COLO668 (cell line): Measurements from ENCODE around the gene MAP3K4.

Experiments
- DNase-seq: peaks from one replicate; lab custom pipeline; 2025; ENCODE audit not compliant: unreplicated experiment; lab: John Stamatoyannopoulos, UW

MAP3K4 gene

GRCh38 chr6:160991406-160992060, at the start of gene MAP3K4:
TSS of gene MAP3K4 (plus strand) at chr6:160991769. CDS start at chr6:160991932, 163 bp downstream.
- peak; percentile 83 for DNase-seq

GRCh38 chr6:160943997-160944396, 47.6 kb upstream of the MAP3K4 start:
- no peak for DNase-seq

GRCh38 chr6:160945516-160946177, 45.9 kb upstream of the MAP3K4 start:
- DNase-seq = no peak

- no peak for DNase-seq
These were observed 42.0 kb upstream of the MAP3K4 start for GRCh38 chr6:160949531-160949930.

GRCh38 chr6:160950507-160950906, 41.1 kb upstream of the MAP3K4 start:
- peak; percentile 19 for DNase-seq

GRCh38 chr6:160951187-160952030, 40.2 kb upstream of the MAP3K4 start:
- DNase-seq = no peak

GRCh38 chr6:160952633-160953281, 38.8 kb upstream of the MAP3K4 start:
- no peak for DNase-seq

GRCh38 chr6:160955508-160956295, 35.9 kb upstream of the MAP3K4 start:
- DNase-seq = no peak

- no peak for DNase-seq
These were observed 35.1 kb upstream of the MAP3K4 start for GRCh38 chr6:160956300-160957035.

GRCh38 chr6:160959726-160960435, 31.7 kb upstream of the MAP3K4 start:
- DNase-seq = no peak

- DNase-seq = no peak
These were observed 30.7 kb upstream of the MAP3K4 start for GRCh38 chr6:160960839-160961238.

GRCh38 chr6:160962835-160963623, 28.5 kb upstream of the MAP3K4 start:
- DNase-seq = no peak

- no peak for DNase-seq
These were observed 27.9 kb upstream of the MAP3K4 start for GRCh38 chr6:160963651-160964050.

- no peak for DNase-seq
These were observed 25.7 kb upstream of the MAP3K4 start for GRCh38 chr6:160965893-160966292.

GRCh38 chr6:160966493-160967229, 24.9 kb upstream of the MAP3K4 start:
- no peak for DNase-seq

- no peak for DNase-seq
These were observed 24.2 kb upstream of the MAP3K4 start for GRCh38 chr6:160967351-160967750.

GRCh38 chr6:160967833-160968232, 23.7 kb upstream of the MAP3K4 start:
- DNase-seq = no peak

GRCh38 chr6:160971171-160971570, 20.4 kb upstream of the MAP3K4 start:
- DNase-seq = no peak
